Activated B cell treated with CpG ODN at 0.5 μM for 24 hours (primary cell): Measurements from ENCODE around the gene BTG1. TPM values are rescaled to one million over a fixed set of nuclear protein-coding genes. Genes with fewer than 3 reads are reported as not detected.
A peak's percentile ranks its signal among the peaks of the same experiment; 100 is the strongest.

Experiments
- ATAC-seq: fragments of 200-7000 bp; cut with Tn5 transposase; one replicate; pipeline ENCODE4 v1.10.0; 2021; ENCODE audit warnings: low read depth, mild to moderate bottlenecking, moderate library complexity
- CTCF ChIA-PET: fragments of 350-600 bp; sonication (Branson Sonifier 250); formaldehyde crosslinking; loops from one replicate; lab custom pipeline; 2021; ENCODE audit warnings: antibody characterized with exemption; lab: Charles Lee
- POLR2A ChIA-PET: fragments of 350-600 bp; sonication (Branson Sonifier 250); formaldehyde crosslinking; loops from one replicate; lab custom pipeline; 2021; ENCODE audit warnings: antibody characterized with exemption; lab: Charles Lee
- DNase-seq: peaks from one replicate; pipeline ENCODE4 v3.0.0; 2022
- H3K27ac Mint-ChIP-seq: one replicate; pipeline ENCODE4 v1.8.0; 2020; ENCODE audit warnings: mixed read lengths
- H3K27me3 Mint-ChIP-seq: one replicate; pipeline ENCODE4 v1.8.0; 2021; ENCODE audit warnings: mixed read lengths
- H3K36me3 Mint-ChIP-seq: one replicate; pipeline ENCODE4 v1.8.0; 2021; ENCODE audit warnings: low read depth, mixed read lengths
- H3K4me1 Mint-ChIP-seq: one replicate; pipeline ENCODE4 v1.8.0; 2021; ENCODE audit warnings: mixed read lengths
- H3K4me3 Mint-ChIP-seq: one replicate; pipeline ENCODE4 v1.8.0; 2020; ENCODE audit warnings: mild to moderate bottlenecking, mixed read lengths
- H3K9me3 Mint-ChIP-seq: one replicate; pipeline ENCODE4 v1.8.0; 2020; ENCODE audit warnings: mixed read lengths
- intact Hi-C: fragments of 100-400 bp; cut with micrococcal nuclease; formaldehyde crosslinking; loops from one replicate; pipeline ENCODE4 v1.15.1; 2024
- total RNA-seq: library from RNA; stranded (reverse); gene quantifications from 2 replicates; pipeline ENCODE4 v1.2.3, GENCODE V29; 2022
- TF ChIP-seq, protein P1 (sequence below): fragments of 200-600 bp; IDR thresholded peaks from one replicate; pipeline ENCODE4 v1.8.0; 2022; ENCODE audit warnings: antibody characterized with exemption, mild to moderate bottlenecking

The BTG1 gene
- total RNA-seq, 1 donor from 2014 or later, result 429 TPM

DNA sequence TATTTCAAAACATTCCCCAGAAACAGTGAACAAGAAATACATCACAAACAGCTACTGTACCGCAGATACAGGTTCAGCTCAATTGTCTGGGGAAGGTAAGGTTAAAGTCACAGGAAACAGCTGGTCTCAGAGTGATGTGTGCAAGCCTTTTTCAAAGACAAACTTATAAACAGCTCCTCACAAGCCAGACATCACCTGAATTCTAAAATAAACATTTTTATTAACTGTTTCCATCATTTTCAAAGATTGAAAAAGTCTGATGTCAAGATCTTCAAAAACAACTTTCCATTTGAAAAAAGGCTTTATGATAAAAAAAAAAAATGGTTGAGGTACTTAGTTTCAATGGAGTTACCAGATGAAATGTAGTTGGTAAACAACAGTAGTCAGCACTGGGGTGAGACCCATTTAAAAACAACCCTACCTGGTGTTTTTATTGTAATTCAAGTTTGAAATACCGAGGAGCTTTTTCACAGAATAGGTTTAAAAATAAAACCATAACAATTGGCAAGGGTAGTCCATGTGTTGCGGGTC lies 4.0 kb downstream of the BTG1 start:
- intact Hi-C loops, result loop anchor here (1.0 to 10.0 kb wide), 5 partner anchors 77 to 1303 kb away; partner anchors contain the start of gene UBE2N
- Mint-ChIP-seq H3K27me3 (no peaks in the 10 kb centered on the region), H3K36me3 (peaks cover 96% of the 10 kb centered on the region), H3K4me3 (peak overlapping the region; percentile 98), H3K9me3 (no peaks in the 10 kb centered on the region), H3K27ac (peak overlapping the region; percentile 99), H3K4me1 (peaks cover 35% of the 10 kb centered on the region)
- ChIA-PET POLR2A (interaction anchor here (0.7 to 11.0 kb wide), 28 partner anchors 9 to 759 kb away, joined by 3 to 607 read pairs (median 4); no protein-coding TSS in a partner anchor), CTCF (interaction anchor here (0.8 to 5.1 kb wide), 5 partner anchors 31 to 760 kb away, joined by 3 to 36 read pairs (median 4); no protein-coding TSS in a partner anchor)
- no peak for ATAC-seq
- TF ChIP-seq, protein P1, sequence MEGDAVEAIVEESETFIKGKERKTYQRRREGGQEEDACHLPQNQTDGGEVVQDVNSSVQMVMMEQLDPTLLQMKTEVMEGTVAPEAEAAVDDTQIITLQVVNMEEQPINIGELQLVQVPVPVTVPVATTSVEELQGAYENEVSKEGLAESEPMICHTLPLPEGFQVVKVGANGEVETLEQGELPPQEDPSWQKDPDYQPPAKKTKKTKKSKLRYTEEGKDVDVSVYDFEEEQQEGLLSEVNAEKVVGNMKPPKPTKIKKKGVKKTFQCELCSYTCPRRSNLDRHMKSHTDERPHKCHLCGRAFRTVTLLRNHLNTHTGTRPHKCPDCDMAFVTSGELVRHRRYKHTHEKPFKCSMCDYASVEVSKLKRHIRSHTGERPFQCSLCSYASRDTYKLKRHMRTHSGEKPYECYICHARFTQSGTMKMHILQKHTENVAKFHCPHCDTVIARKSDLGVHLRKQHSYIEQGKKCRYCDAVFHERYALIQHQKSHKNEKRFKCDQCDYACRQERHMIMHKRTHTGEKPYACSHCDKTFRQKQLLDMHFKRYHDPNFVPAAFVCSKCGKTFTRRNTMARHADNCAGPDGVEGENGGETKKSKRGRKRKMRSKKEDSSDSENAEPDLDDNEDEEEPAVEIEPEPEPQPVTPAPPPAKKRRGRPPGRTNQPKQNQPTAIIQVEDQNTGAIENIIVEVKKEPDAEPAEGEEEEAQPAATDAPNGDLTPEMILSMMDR, result no peak
- DNase-seq, result no peak

DNA sequence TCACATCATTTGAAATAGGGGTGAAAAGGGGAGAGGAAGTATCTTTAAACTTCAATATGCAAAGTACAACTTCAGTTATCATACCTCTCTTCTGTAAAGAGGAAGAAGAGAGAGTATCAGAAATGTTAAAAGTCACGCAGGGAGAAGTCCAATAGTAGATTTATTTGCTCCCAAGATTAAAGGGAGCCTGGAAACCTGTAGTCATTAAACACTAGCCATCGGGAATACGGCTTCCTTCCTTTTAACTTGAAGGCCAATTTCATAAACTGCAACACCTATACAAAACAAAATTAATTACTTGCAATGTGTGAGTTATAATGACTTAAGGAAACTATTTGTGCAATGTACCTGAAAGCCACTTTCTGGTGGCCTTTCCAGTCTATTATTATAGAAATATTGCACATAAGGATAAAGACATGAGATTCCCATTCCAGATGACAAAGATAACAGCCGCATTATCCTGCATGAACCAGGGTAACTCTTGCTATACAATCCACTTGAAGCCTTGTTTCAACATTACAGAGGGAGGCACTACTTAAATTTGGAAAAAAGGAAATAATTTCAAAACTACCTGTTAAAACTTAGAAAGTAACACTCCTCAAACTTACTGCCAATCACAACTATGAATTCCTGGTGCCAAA lies 4.6 kb downstream of the BTG1 start:
- peak overlapping the region; percentile 98 for H3K4me3 Mint-ChIP-seq
- intact Hi-C loops, result loop anchor here (1.0 to 10.0 kb wide), 5 partner anchors 76 to 1304 kb away; partner anchors contain the start of gene UBE2N
- no peaks in the 10 kb centered on the region for H3K27me3 Mint-ChIP-seq
- ATAC-seq, result no peak
- ChIA-PET POLR2A (interaction anchor here (0.7 to 11.0 kb wide), 27 partner anchors 9 to 759 kb away, joined by 3 to 607 read pairs (median 4); no protein-coding TSS in a partner anchor), CTCF (interaction anchor here (0.8 to 5.1 kb wide), 4 partner anchors 222 to 759 kb away, joined by 3 to 20 read pairs (median 3); no protein-coding TSS in a partner anchor)
- no peaks in the 10 kb centered on the region for H3K9me3 Mint-ChIP-seq
- peak overlapping the region; percentile 99 for H3K27ac Mint-ChIP-seq
- no peak for DNase-seq
- H3K4me1 Mint-ChIP-seq, result peaks cover 41% of the 10 kb centered on the region
- H3K36me3 Mint-ChIP-seq, result peaks cover 95% of the 10 kb centered on the region
- TF ChIP-seq, protein P1, result no peak

DNA sequence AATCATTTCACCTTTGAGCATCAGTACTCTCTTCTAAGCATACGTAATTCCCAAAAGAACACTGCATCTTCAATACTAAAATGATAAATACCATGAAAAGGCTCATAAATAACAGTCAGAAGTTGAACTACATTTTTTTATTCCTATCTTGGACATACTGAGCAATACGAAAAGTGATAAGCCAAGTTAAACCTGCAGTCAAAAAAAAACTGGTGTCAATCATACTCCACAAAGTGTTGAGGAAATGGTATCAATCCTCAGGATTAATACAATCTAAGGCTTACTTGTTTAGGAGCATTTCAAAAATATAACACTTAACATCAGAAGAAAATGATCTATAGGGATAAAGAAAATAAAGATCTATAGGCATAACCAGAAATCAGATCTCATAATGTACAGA lies 5.5 kb downstream of the BTG1 start:
- Mint-ChIP-seq H3K36me3 (peaks cover 96% of the 10 kb centered on the region), H3K27ac (peak overlapping the region; percentile 99), H3K4me3 (peak overlapping the region; percentile 98), H3K9me3 (no peaks in the 10 kb centered on the region), H3K27me3 (no peaks in the 10 kb centered on the region), H3K4me1 (peaks cover 50% of the 10 kb centered on the region)
- CTCF ChIA-PET, result interaction anchor here (1.5 kb wide), 1 partner anchor 758 kb away, joined by 3 read pairs; no protein-coding TSS in a partner anchor
- POLR2A ChIA-PET, result no interaction called here
- intact Hi-C loops, result loop anchor here (2.0 to 10.0 kb wide), 3 partner anchors 75 to 1305 kb away; partner anchors contain the start of gene UBE2N
- TF ChIP-seq, protein P1, result no peak
- DNase-seq (no peak), ATAC-seq (no peak)

DNA sequence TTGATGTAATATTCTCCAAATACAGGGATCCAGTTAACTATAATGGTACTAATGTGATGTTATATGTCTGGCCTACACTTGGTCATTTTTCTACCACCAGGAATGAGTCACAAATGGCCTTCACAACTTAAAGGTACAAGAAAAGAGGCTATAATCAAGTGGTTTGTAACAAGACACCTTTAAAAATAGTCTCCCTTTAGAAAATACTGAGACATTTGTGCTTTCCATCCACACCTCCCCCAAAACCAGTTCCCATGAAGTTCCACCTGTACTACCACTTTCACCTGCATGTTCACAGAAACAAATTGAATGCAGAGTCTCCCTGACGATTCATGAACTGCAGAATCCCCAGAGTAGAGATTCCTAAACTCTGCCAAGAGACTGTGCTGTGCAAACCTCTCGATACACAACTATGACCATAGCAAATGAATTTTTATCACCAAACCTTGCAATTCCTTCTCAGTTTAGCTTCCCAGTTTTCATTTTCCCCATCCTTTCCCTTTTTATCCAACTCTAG lies 6.0 kb downstream of the BTG1 start:
- POLR2A ChIA-PET, result no interaction called here
- peak overlapping the region; percentile 98 for H3K4me3 Mint-ChIP-seq
- DNase-seq (no peak), ATAC-seq (no peak)
- intact Hi-C loops, result loop anchor here (2.0 to 10.0 kb wide), 4 partner anchors 15 to 1305 kb away; partner anchors contain the start of gene UBE2N
- H3K9me3 Mint-ChIP-seq, result no peaks in the 10 kb centered on the region
- TF ChIP-seq, protein P1, result no peak
- peak overlapping the region; percentile 99 for H3K27ac Mint-ChIP-seq
- H3K27me3 Mint-ChIP-seq, result no peaks in the 10 kb centered on the region
- CTCF ChIA-PET, result interaction anchor here (1.5 kb wide), 1 partner anchor 757 kb away, joined by 3 read pairs; no protein-coding TSS in a partner anchor
- H3K36me3 Mint-ChIP-seq, result peaks cover 97% of the 10 kb centered on the region
- peaks cover 54% of the 10 kb centered on the region for H3K4me1 Mint-ChIP-seq
